Activated CD8-positive, alpha-beta memory T cell treated with anti-CD3 and anti-CD28 coated beads for 24 hours (primary cell): Measurements from ENCODE around the gene ASTN2.

Source experiments
- DNase-seq: peaks from one replicate; pipeline ENCODE4 v3.0.0-alpha.2; 2020

Gene ASTN2

GRCh38 chr9:117234103-117234502 is 180.8 kb downstream of the ASTN2 start:
- DNase-seq = no peak

GRCh38 chr9:117233016-117233415 is 181.8 kb downstream of the ASTN2 start:
- no peak for DNase-seq

- no peak for DNase-seq
Measured at GRCh38 chr9:117232281-117232680, 182.6 kb downstream of the ASTN2 start.

- no peak for DNase-seq
Measured at GRCh38 chr9:117231012-117231411, 183.8 kb downstream of the ASTN2 start.

GRCh38 chr9:117224695-117225094 is 190.2 kb downstream of the ASTN2 start:
- DNase-seq = no peak

GRCh38 chr9:117218951-117219350 is 195.9 kb downstream of the ASTN2 start:
- DNase-seq = no peak

- DNase-seq = no peak
Measured at GRCh38 chr9:117214416-117214815, 200.4 kb downstream of the ASTN2 start.

- DNase-seq = no peak
Measured at GRCh38 chr9:117211280-117211679, 203.6 kb downstream of the ASTN2 start.

GRCh38 chr9:117205806-117206205 is 209.1 kb downstream of the ASTN2 start:
- DNase-seq = no peak

GRCh38 chr9:117204971-117205370 is 209.9 kb downstream of the ASTN2 start:
- DNase-seq = no peak

GRCh38 chr9:117191504-117192261 is 223.2 kb downstream of the ASTN2 start:
- DNase-seq = no peak

GRCh38 chr9:117189121-117189520 is 225.7 kb downstream of the ASTN2 start:
- DNase-seq = no peak

GRCh38 chr9:117188394-117188793 is 226.5 kb downstream of the ASTN2 start:
- no peak for DNase-seq

- no peak for DNase-seq
Measured at GRCh38 chr9:117187498-117187897, 227.4 kb downstream of the ASTN2 start.

- no peak for DNase-seq
Measured at GRCh38 chr9:117184173-117184572, 230.7 kb downstream of the ASTN2 start.

- no peak for DNase-seq
Measured at GRCh38 chr9:117182046-117182445, 232.8 kb downstream of the ASTN2 start.

GRCh38 chr9:117180896-117181445 is 233.9 kb downstream of the ASTN2 start:
- DNase-seq = no peak

- DNase-seq = no peak
Measured at GRCh38 chr9:117178596-117179375, 236.1 kb downstream of the ASTN2 start.

GRCh38 chr9:117170567-117170966 is 244.3 kb downstream of the ASTN2 start:
- no peak for DNase-seq

GRCh38 chr9:117169089-117169621 is 245.7 kb downstream of the ASTN2 start:
- DNase-seq = no peak

GRCh38 chr9:117164512-117164911 is 250.3 kb downstream of the ASTN2 start:
- DNase-seq = no peak

GRCh38 chr9:117160254-117160653 is 254.6 kb downstream of the ASTN2 start:
- no peak for DNase-seq

GRCh38 chr9:117156771-117157535 is 257.9 kb downstream of the ASTN2 start:
- no peak for DNase-seq
